HEK293T (cell line): Measurements from ENCODE around the gene NUBPL.

ENCODE experiments used
- ARNT ChIP-seq: fragments of 450-650 bp; IDR thresholded peaks from 2 replicates; pipeline ENCODE4 v1.6.1; 2017; ENCODE audit warnings: mild to moderate bottlenecking
- BHLHE40 ChIP-seq: fragments of 450-650 bp; IDR thresholded peaks from 2 replicates; pipeline ENCODE4 v1.6.1; 2016; ENCODE audit warnings: mild to moderate bottlenecking, moderate library complexity, borderline replicate concordance
- ELF4 ChIP-seq: fragments of 450-650 bp; IDR thresholded peaks from 2 replicates; pipeline ENCODE4 v1.6.1; 2017; ENCODE audit warnings: antibody characterized with exemption
- FOXK2 ChIP-seq: fragments of 450-650 bp; IDR thresholded peaks from 2 replicates; pipeline ENCODE4 v1.6.1; 2016; ENCODE audit warnings: mild to moderate bottlenecking
- FOXM1 ChIP-seq: fragments of 450-650 bp; IDR thresholded peaks from 2 replicates; pipeline ENCODE4 v1.6.1; 2017; ENCODE audit warnings: mild to moderate bottlenecking, borderline replicate concordance
- LEF1 ChIP-seq: fragments of 450-650 bp; IDR thresholded peaks from 2 replicates; pipeline ENCODE4 v1.6.1; 2017; ENCODE audit warnings: mild to moderate bottlenecking, borderline replicate concordance
- NFRKB ChIP-seq: fragments of 450-650 bp; IDR thresholded peaks from 2 replicates; pipeline ENCODE4 v1.6.1; 2016; ENCODE audit warnings: mild to moderate bottlenecking, moderate library complexity
- PKNOX1 ChIP-seq: fragments of 450-650 bp; IDR thresholded peaks from 2 replicates; pipeline ENCODE4 v1.6.1; 2016
- SP1 ChIP-seq: fragments of 450-650 bp; IDR thresholded peaks from 2 replicates; pipeline ENCODE4 v1.6.1; 2017
- SUZ12 ChIP-seq: fragments of 450-650 bp; IDR thresholded peaks from 2 replicates; pipeline ENCODE4 v1.6.1; 2016; ENCODE audit warnings: mild to moderate bottlenecking
- TARDBP ChIP-seq: fragments of 450-650 bp; IDR thresholded peaks from 2 replicates; pipeline ENCODE4 v1.6.1; 2016
- ZNF384 ChIP-seq: fragments of 450-650 bp; IDR thresholded peaks from 2 replicates; pipeline ENCODE4 v1.6.1; 2016

- no peak for TF ChIP-seq FOXK2
- no peak for TF ChIP-seq NFRKB
- TF ChIP-seq TARDBP = no peak
- TF ChIP-seq BHLHE40 = no peak
- no peak for TF ChIP-seq ZNF384
- no peak for TF ChIP-seq SP1
- TF ChIP-seq PKNOX1 = no peak
- no peak for TF ChIP-seq SUZ12
- no peak for TF ChIP-seq ELF4
- no peak for TF ChIP-seq ARNT
- no peak for TF ChIP-seq FOXM1
- no peak for TF ChIP-seq LEF1
Measured at GRCh38 chr14:31559939-31560338, 1.3 kb upstream of the NUBPL start.
